SU-DHL-6 (cell line): ENCODE data around the gene G6PC3.
A peak's percentile ranks its signal among the peaks of the same experiment; 100 is the strongest.

ENCODE experiments used
- H2AFZ ChIP-seq: fragments of 200-600 bp; sonication (generic); 2 replicates; pipeline ENCODE4 v1.6.1; 2014; ENCODE audit warnings: low read depth, mild to moderate bottlenecking, moderate library complexity, mixed read lengths, antibody characterized with exemption, low read length; ENCODE audit not compliant: severe bottlenecking
- H3F3A ChIP-seq: fragments of 200-600 bp; shearing (Covaris generic); 2 replicates; pipeline ENCODE4 v1.6.0; 2016; ENCODE audit warnings: antibody characterized with exemption, mild to moderate bottlenecking; ENCODE audit not compliant: insufficient read depth
- H3K27ac ChIP-seq: fragments of 200-600 bp; sonication (generic); 2 replicates; pipeline ENCODE4 v1.5.1; 2016; ENCODE audit warnings: low read depth, mild to moderate bottlenecking, low read length, moderate library complexity, mixed read lengths
- H3K27me3 ChIP-seq: fragments of 200-600 bp; sonication (generic), shearing (Covaris generic); 2 replicates; pipeline ENCODE4 v1.6.0; 2014; ENCODE audit warnings: mild to moderate bottlenecking, low read length
- H3K36me3 ChIP-seq: fragments of 200-600 bp; sonication (generic); 2 replicates; pipeline ENCODE4 v1.6.1; 2014; ENCODE audit warnings: mild to moderate bottlenecking, low read length, mixed read lengths
- H3K4me2 ChIP-seq: fragments of 300-600, 200-600 bp; shearing (Covaris generic), sonication (generic); 2 replicates; pipeline ENCODE4 v1.6.0; 2014; ENCODE audit warnings: low read length, low read depth, mild to moderate bottlenecking; ENCODE audit not compliant: poor library complexity, severe bottlenecking
- H3K4me3 ChIP-seq: fragments of 200-600 bp; sonication (generic); 2 replicates; pipeline ENCODE4 v1.5.1; 2014; ENCODE audit warnings: antibody characterized with exemption, low read length, mild to moderate bottlenecking, mixed read lengths; ENCODE audit not compliant: insufficient read depth, poor library complexity, severe bottlenecking
- H3K79me2 ChIP-seq: fragments of 200-600 bp; sonication (generic); 2 replicates; pipeline ENCODE4 v1.6.1; 2014; ENCODE audit warnings: mild to moderate bottlenecking, low read length, moderate library complexity; ENCODE audit not compliant: insufficient read depth
- H3K9ac ChIP-seq: fragments of 200-600 bp; sonication (generic); 2 replicates; pipeline ENCODE4 v1.7.0; 2014; ENCODE audit warnings: mild to moderate bottlenecking, low read length
- H3K9me2 ChIP-seq: fragments of 200-600 bp; sonication (generic); replicated peaks from 2 replicates; pipeline ENCODE4 v1.6.1; 2014; ENCODE audit warnings: low read length; ENCODE audit not compliant: insufficient read depth
- H3K9me3 ChIP-seq: fragments of 200-600 bp; sonication (generic); 2 replicates; pipeline ENCODE4 v1.6.1; 2014; ENCODE audit warnings: low read length, mixed read lengths; ENCODE audit not compliant: insufficient read depth
- H4K20me1 ChIP-seq: fragments of 200-600 bp; sonication (generic); 2 replicates; pipeline ENCODE4 v1.6.1; 2014; ENCODE audit warnings: low read depth, mild to moderate bottlenecking, antibody characterized with exemption, low read length, moderate library complexity, mixed read lengths
- CTCF ChIP-seq: fragments of 200-600 bp; sonication (generic); IDR thresholded peaks from one replicate; pipeline ENCODE4 v1.5.1; 2017; ENCODE audit warnings: antibody characterized with exemption, mild to moderate bottlenecking, low read length, moderate library complexity; ENCODE audit not compliant: insufficient read depth, poor library complexity, severe bottlenecking
- EZH2phosphoT487 ChIP-seq: fragments of 200-600 bp; sonication (generic), shearing (Covaris generic); conservative IDR thresholded peaks from 2 replicates; pipeline ENCODE4 v1.6.1; 2018; ENCODE audit warnings: mild to moderate bottlenecking, antibody characterized with exemption, low read length, moderate library complexity, mixed read lengths

G6PC3 gene

GRCh38 chr17:44115585-44116415, 45.3 kb downstream of the G6PC3 start:
- H3K27me3 ChIP-seq = no peaks in the 10 kb centered on the region
- H4K20me1 ChIP-seq = no peaks in the 10 kb centered on the region
- no peaks in the 10 kb centered on the region for H3K9me3 ChIP-seq
- H3K79me2 ChIP-seq = no peaks in the 10 kb centered on the region
- no peaks in the 10 kb centered on the region for H3F3A ChIP-seq
- no peak overlapping the region for H3K27ac ChIP-seq
- no peak overlapping the region for H3K9ac ChIP-seq
- no peak overlapping the region for H3K4me2 ChIP-seq
- no peak overlapping the region for H2AFZ ChIP-seq
- H3K36me3 ChIP-seq = no peaks in the 10 kb centered on the region
- H3K9me2 ChIP-seq = no peaks in the 10 kb centered on the region
- TF ChIP-seq CTCF (peak; percentile 57), EZH2phosphoT487 (no peak)
- no peak overlapping the region for H3K4me3 ChIP-seq

- Histone ChIP-seq H3F3A (no peaks in the 10 kb centered on the region), H4K20me1 (no peaks in the 10 kb centered on the region), H3K9me3 (no peaks in the 10 kb centered on the region), H3K79me2 (no peaks in the 10 kb centered on the region), H3K27ac (no peak overlapping the region), H3K9me2 (no peaks in the 10 kb centered on the region), H2AFZ (no peak overlapping the region), H3K4me3 (no peak overlapping the region), H3K4me2 (no peak overlapping the region), H3K27me3 (no peaks in the 10 kb centered on the region), H3K9ac (no peak overlapping the region), H3K36me3 (no peaks in the 10 kb centered on the region)
- TF ChIP-seq CTCF (no peak), EZH2phosphoT487 (no peak)
Measured at GRCh38 chr17:44117351-44117750, 46.8 kb downstream of the G6PC3 start.

GRCh38 chr17:44118427-44119050, 48.0 kb downstream of the G6PC3 start:
- Histone ChIP-seq H3K27ac (no peak overlapping the region), H4K20me1 (no peaks in the 10 kb centered on the region), H3K27me3 (no peaks in the 10 kb centered on the region), H3F3A (no peaks in the 10 kb centered on the region), H3K4me2 (no peak overlapping the region), H3K4me3 (no peak overlapping the region), H3K36me3 (no peaks in the 10 kb centered on the region), H3K9me2 (no peaks in the 10 kb centered on the region), H3K9me3 (no peaks in the 10 kb centered on the region), H3K79me2 (no peaks in the 10 kb centered on the region), H2AFZ (no peak overlapping the region), H3K9ac (no peak overlapping the region)
- TF ChIP-seq EZH2phosphoT487 = no peak
- no peak for TF ChIP-seq CTCF
